Stimulated activated CD8-positive, alpha-beta memory T cell treated with anti-CD3 and anti-CD28 coated beads, Interleukin-7, amount 100 ng/mL, for 1 hour (primary cell): Measurements from ENCODE around the gene FSTL4.

Experiments
- DNase-seq, 2 donors: peaks; one replicate each; pipeline ENCODE4 v3.0.0-alpha.2; 2020; ENCODE audit warnings: low read depth in 2 of 2

FSTL4 gene

DNA sequence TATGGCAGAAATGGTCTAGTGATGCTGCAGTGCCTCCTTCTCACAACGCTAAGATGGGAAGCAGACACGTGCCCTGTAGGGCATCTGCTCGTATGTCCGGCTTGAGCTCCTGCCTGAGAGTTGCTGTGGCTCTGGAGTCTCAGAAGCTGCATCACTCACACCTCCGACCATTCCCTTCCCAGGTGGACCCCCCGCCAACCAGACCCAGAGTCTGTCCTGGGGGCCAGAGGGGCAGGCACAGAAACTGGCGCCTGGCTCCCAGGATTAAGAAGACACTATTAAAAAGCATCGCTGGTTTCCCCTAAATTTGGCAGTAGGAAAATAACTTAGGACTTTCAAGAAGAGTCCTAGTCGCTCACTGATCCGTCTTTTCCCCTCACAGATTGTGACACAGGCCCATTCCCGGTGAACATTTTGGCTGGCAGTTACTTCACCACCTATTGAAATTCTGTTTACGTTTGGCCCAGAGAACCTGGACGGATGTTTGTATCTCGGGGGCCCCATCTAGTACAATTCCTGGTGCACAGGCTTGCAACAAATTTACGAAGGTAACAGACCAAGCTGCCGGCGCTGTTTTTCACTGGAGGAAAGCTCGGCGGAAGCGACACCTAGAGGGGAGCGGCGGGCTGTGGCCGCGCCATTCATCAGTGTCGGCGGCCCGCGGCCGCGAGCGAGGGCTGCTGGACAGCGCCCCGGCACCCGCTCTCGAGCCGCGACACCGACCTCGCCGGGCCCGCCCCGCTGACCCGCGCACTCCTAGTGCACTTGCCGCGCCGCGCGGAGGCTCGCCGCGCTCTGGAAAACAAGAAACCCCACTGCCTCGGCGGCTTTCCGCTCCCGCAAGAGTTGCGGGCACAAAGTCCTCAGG is 1.6 kb downstream of the FSTL4 start:
- no peak for DNase-seq

DNA sequence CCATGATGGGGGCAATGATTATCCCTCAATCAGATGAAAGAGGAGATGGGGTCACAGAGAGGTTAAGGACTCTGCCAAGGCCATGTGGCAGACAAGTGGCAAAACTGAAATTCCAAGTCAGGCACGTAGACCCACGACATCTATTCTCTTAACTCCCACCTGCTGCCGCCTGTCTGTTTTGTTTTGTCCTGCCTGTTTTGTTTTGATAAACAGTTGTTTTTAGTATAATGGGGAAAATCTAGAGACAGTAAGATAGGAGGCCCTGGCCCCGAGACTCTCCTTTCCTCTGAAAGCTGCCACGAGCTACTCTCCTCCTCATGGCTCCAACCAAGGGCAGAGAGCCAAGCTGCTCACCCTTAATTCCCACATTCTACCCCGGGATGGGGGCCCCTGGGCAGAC is 4.9 kb downstream of the FSTL4 start:
- DNase-seq, result no peak

DNA sequence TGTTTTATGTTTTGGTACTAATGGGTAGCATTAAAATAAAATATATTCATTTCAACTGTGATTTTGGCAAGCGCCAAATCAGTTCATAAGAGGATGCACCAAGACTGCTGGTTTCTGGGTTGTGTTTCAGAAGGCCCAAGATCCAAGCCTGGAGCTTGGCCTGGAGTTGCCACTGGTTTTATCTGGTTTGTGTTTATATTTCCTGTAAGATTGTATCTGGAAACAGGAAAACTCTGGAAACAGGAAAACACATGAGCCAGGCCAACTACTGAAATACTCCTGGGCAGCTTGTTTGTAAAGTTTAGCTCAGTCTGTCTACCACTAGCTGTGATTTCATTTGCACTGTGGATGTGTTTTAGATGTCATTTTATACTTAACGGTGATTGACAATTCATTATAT is 5.5 kb downstream of the FSTL4 start:
- no peak for DNase-seq

DNA sequence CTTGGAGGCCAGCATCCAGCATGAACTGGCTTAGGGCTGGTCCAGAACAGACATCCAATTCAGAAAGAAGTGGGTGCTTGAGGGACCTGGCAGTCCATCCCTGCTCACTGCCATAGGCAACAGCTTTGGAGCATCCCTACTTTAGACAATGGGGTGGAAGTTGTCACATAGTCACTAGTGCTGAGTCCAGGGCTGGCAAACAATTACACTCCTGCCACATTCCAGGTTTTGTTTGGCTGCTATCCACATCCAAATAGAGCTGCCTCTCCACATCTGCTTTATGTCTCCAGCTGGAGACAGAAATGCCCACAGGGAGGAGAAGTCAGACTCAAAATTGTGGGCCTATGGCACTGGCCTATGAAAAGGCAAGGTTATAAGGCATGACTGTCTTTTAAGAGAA is 7.0 kb downstream of the FSTL4 start:
- no peak for DNase-seq

DNA sequence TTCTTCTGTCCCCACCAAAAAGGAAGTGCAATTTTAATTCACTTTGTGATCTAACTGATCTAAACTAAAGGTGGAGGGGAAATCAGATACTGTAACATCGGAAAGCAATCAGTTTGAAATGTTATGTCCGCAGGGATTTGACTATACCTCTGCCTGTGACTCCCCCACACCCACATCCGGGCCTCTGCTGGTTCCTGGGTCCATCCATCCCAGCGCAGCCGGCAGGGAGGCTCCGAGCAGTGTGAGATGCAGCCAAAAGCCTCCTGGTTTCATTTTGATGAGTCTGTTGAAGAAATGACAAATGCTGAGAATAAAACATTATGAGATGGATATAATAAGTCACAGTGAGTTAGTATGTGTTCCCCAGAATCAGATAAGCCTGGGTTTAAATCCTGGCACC is 8.6 kb downstream of the FSTL4 start:
- no peak for DNase-seq

DNA sequence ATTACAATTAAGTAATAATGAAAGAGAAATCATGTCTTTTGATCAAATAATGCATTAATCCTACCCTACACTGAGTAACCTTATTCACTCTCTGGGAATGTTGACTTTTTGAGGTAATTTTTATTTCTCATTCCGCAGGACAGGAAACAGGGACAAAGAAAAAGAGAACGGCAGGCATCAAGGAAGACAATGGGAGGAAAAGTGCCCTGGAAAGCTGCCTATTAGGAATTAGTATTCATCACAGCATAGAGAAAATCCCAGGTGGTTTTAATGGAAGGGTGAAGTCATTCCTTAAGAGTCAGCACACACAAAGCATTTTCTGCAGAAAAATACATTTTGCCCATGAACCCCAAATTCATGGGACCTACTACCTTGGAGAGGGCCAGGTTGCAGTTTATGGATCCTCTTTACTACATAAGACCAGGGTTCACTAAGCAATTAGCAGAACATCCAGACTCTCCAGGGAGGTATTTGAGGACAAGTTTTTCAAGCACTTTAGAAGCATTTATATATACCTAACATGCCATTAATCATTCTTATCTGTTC is 9.4 kb downstream of the FSTL4 start:
- DNase-seq, result no peak

DNA sequence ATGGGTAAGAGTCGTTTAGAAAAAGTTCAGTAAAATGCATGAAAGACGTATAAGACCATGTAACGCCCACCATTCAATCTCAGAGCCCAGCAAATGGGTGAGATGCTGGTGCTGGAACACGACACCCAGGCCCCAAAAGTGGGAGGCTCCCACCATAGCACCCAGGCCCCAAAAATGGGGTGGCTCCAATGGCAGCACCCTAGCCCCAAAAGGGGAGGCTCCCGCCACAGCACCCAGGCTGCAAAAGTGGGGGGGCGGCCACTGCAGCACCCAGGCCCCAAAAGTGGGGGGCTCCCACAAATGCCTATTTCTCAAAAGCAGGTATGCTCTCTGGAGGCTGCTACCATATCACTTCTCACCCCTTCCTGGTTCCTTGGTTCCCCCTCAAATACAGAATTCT is 12.7 kb downstream of the FSTL4 start:
- DNase-seq, result no peak

DNA sequence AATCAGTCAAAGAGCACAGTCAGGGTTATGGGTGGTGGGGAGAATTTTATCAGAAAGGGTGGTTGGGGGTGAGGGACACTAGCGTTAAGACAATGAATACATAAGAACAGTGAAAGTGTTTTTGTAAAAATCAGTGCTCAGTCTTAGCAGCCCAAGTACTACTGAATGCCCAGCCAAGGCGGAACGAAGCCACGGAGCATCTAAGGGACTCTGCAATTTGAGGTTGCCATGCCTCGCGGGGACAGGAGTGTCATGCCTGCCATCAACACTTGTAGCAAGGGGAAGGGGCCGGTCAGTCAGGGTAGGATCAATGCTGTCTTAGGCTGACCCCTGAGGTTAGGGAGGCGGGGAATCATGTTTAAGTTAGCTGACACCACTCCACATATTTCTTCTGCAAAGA is 13.3 kb downstream of the FSTL4 start:
- DNase-seq, result no peak

DNA sequence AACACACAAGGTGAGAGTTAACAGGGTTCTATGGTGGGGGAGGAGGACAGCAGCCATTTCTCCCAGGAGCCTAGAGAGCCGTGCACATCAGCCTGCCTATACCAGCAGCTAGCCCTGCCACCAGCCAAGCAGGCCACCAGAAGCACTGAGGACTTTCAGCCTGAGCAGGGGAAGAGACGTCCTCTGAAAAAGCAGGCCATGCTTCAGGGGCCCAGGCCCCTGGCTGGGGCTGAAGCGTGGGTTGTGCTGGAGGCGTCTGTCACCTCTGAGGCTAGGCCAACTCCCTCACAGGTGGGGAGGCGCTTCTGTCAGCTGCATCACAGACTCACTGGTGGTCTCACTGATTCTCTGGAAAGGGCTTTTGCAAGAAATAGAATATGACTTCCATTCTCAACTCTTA is 16.3 kb downstream of the FSTL4 start:
- no peak for DNase-seq

DNA sequence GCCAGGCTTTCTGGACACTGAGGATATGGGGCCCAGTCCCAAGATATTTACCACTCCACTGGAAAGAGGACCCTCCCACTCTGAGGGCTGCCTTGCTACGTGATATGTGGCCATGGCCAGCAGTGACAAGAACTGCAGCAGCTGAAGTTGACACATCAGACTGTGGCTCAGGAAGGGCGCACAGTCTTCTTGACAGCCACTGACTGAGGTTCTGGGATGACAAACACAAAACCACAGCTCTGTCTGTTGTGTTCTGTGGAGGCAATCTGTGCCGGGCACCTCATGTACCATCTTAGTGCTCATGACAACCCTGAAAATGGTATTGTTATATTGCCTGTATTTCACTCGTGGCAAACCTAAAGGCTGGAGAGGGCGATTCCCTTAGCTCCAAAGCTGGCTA is 16.9 kb downstream of the FSTL4 start:
- no peak for DNase-seq

DNA sequence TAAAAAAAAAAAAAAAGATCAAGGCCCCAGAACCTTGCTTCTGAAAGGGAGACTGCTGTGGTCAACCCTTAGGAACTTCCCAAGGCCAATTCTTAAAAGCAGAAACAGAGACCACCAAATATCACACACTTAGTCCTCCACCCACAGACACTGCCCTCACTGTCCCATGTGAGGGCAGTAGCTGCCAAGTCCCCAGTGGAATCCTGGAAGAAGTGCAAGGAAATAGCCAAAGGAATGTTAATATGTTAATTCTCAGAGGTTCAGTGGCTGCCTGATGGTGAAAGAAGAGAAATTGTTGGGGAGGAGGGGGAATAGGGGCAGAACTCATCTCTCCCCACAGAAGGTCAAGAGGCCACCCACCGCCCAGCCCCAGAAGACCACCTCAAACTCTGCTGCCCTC is 23.1 kb downstream of the FSTL4 start:
- no peak for DNase-seq

DNA sequence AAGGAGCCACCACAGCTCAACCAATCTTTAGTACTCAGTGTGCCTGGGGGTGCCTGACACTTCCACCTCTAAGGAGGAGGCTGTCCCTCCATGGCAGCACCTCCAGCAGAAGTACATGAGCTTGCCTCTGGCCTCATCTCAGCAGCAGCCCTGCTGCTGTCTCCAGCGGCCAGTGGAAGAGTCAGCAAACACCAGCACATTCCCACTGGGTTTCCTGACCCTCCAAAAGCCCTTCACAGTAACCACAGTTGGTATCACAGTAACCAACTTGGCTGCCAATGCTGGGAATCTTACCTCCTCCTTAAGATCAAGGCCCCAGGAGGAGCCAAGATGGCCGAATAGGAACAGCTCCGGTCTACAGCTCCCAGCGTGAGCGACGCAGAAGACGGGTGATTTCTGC is 29.4 kb downstream of the FSTL4 start:
- DNase-seq, result no peak

DNA sequence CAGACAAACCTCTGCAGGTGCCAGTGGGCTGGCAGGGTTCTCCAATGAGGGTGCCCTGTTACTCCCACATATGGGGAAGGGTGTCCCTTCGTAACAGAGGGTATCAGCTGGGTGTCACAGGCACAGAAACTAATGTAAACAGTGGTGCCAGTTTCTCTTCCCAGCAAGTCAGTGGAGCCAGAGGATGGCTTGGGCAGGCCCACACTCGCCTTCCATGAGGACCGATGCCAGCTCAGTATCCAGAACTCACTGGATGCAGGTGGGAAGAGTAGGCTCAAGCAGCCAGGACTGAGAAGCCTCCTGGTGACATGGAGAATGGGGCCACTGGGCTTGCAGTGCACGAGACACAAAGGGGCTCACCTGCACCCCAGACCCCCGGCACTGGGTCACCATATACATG is 30.4 kb downstream of the FSTL4 start:
- no peak for DNase-seq

DNA sequence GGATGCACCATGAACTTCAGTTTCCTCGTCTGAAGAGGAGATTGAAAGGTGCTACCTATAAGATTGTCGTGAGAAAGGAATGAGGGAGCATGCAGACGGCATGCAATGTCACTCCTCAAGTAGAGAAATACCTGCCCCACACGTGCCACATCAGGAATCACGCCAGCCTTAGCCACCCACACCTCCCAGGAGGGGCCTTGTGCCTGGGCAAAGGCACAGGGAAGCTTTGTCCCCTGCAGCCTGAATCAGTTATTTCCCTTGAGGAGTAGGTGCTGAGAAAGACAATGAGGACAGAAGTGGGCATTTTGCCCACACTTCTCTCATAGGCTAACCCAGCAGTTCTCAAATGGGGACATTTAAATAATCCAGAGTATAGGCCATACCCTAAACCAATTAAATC is 31.0 kb downstream of the FSTL4 start:
- DNase-seq, result no peak

DNA sequence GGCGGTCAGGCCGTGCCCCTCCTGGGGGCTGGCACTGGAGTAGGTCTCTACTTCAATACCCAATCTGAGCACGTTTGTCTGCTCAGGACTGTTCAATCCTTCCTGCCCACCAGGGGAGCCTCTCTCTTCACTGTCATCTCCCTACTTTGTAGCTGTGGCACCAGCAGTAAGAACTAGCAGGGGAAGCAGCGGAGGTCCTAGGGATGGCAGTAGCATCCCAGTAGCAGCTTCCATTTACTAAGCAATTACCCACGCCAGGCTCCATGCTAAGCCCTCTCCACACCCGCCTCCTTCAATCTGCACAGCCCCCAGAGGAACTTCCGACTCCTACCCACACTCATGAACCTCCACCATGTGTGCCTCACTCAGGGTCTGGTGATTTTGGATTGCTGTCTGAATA is 31.7 kb downstream of the FSTL4 start:
- no peak for DNase-seq

DNA sequence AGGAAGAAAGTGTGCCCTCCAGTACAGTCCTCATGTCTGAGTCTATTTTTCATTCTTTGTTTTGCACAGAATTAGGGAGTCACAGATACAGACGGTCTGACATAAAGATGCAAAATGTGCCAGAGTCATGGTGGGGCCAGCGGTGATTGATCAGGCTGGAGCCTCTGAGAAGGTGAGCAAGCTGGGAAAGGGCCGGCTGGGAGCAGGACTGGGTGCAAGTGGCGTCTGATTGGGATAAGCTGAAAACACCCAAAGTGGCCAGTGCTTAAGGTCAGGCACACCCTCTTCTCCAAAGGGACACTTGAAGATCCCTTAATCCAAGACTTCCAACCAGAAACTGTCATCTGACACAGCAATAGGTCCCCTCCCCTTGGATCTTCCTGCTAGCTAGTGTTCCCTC is 32.6 kb downstream of the FSTL4 start:
- no peak for DNase-seq

DNA sequence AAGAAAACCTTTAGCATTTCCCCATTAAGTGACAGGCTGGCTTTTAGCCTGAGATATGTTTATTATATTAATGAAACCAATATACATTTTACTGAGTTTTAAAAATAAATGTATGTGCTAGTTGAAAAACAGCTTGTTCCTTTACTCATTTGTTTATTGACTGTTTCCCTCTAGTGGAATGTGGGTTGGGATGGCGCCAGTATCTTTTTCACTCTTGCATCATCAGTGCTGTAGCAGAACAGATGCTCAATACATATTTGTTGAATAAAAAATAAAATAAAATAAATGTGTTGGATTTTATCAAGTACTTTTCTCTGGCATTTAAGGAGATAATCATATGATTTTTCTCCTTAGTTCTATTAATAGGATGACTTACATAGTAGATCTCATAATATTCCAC is 43.0 kb downstream of the FSTL4 start:
- DNase-seq, result no peak

DNA sequence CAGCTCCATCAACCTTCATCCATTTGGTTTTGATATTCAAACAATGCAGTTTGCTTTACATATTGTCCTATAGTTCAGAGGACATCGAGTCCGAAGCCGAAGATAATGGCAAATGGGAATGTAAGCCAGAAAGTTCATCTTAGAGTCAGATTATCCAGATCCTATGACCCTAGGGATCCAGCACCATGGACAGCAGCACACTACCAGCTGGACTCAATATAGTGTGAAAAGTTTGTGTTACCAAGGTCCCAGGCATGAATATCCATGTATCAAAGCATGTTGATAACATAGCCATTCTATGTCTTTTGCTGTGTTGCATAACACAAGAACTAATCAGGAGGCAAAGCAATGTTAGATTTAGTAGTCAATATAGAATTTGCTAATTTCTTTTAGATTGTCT is 46.3 kb downstream of the FSTL4 start:
- DNase-seq, result no peak

DNA sequence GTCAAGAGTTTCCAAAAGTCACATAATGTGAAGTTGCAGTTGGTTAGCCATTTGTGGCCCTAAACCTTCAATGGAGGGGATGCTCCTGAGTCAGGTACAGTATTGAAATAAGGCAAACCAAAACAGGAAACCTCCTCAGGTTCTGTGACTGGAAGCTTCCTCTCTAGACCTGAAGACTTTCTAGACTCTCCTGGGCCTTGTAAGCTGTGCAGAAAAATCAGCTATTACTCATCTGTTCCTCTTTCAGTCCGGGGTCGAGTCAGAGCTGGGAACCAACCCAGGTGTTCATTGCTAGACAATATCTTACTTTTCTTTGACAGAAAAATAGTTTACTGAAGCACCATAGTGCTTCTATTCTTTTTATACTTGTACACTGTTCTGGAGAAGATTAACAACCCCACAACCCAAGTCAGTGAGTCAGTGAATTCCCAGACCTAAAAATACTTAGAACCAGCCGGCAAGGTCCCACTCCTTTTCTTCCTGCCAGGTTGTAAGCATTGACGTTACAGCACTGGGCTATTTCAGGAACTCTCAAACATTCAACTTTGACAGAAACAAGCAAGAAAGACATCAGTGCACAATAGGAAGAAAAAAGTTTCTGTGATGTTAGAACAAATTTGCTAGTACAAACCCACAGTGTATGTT is 47.3 kb downstream of the FSTL4 start:
- no peak for DNase-seq

DNA sequence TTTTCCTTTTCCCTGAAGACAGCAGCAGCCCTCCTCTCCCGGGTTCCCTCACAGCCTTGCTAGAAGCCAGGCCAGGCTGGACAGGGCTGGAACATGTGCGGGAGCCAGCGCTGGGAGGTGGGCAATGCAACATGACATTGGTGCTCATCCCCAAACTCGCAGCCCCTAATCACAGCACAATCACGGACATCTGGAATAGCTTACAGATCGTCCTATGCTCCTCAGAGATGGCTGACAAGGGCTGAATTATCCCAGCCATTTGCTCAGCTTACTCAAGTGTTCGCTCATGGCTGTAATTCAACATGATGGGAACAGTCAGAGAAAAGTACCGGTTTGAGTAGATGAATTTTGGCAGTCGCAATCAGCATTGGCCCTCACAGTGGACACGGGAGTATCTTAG is 49.8 kb downstream of the FSTL4 start:
- no peak for DNase-seq

DNA sequence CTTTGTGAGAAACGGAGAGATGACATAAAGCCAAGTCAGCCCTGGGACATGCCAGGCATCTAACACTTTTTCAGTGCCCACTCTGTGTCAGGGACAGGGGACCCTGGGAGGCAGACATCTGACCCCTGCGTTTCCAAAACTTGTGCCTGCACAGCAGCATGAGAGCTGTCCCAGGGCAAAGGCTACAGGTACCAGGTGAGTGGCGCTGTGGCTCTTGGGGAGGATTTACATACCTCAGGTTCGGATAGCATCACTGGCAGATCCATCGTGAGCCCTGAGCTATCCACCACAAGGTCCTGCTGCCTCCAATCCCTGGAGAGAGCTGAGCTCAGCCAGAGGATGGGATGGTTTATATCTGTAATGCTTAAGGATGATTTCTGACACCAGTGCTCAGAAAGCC is 52.4 kb downstream of the FSTL4 start:
- no peak for DNase-seq

DNA sequence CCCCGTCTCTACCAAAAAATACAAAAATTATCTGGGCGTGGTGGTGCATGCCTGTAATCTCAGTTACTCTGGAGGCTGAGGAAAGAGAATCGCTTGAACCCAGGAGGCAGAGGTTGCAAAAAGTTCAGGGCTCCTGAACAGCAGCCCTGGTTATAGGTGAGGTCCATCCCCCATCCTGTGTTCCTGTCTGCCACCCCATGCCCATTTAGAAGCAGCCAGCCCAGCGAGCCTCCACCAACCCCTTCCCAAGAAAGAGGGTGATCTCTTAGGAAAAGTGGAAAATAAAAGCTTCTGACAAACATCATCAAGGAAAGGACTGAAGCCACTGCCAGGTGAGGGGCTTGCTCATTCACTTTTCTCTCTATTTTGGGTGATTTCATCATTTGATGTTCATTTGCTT is 55.8 kb downstream of the FSTL4 start:
- no peak for DNase-seq

DNA sequence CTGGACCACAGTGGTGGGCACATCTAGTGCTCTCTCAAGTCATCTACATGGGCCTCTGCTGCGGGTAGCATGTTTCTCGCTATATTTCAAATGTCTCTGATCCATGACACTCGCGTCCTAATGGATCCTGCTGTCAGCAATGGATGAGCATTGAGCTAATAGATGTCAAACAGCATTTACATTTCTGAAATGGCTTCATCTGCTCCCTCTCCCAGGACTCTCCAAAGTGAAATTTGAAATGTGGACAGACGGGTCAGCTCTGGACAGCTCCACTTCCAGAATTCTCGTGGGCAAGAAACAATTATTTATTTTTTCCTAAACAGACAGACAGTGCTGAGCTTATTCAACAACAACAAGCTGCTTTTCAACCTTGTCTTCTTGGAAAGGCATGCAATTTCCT is 58.1 kb downstream of the FSTL4 start:
- no peak for DNase-seq
